ENCODE results near the gene METTL22.

Gene METTL22

GRCh38 chr16:8594149-8594666, 27.3 kb upstream of the METTL22 start:
- DNase-seq (ENCODE audit: low read depth): no peak

GRCh38 chr16:8595783-8596182, 25.7 kb upstream of the METTL22 start:
- no peak for DNase-seq (ENCODE audit: low read depth)

- no peak for DNase-seq (ENCODE audit: low read depth)
Measured at GRCh38 chr16:8596581-8596980, 24.9 kb upstream of the METTL22 start.

- DNase-seq (ENCODE audit: low read depth): no peak
Measured at GRCh38 chr16:8600144-8600775, 21.2 kb upstream of the METTL22 start.

- DNase-seq (ENCODE audit: low read depth): no peak
Measured at GRCh38 chr16:8605554-8605953, 15.9 kb upstream of the METTL22 start.

GRCh38 chr16:8607214-8607613, 14.3 kb upstream of the METTL22 start:
- DNase-seq (ENCODE audit: low read depth): no peak

- no peak for DNase-seq (ENCODE audit: low read depth)
Measured at GRCh38 chr16:8611122-8611521, 10.4 kb upstream of the METTL22 start.

- no peak for DNase-seq (ENCODE audit: low read depth)
Measured at GRCh38 chr16:8611886-8612600, 9.5 kb upstream of the METTL22 start.

- no peak for DNase-seq (ENCODE audit: low read depth)
Measured at GRCh38 chr16:8614435-8615029, 7.0 kb upstream of the METTL22 start.

GRCh38 chr16:8619671-8620370, 1.7 kb upstream of the METTL22 start:
- DNase-seq (ENCODE audit: low read depth): no peak

- DNase-seq (ENCODE audit: low read depth): no peak
Measured at GRCh38 chr16:8620535-8620934, 963 bp upstream of the METTL22 start.

GRCh38 chr16:8621222-8621571, 301 bp upstream of the METTL22 start:
- no peak for DNase-seq (ENCODE audit: low read depth)

GRCh38 chr16:8622315-8622656, 788 bp downstream of the METTL22 start:
- DNase-seq (ENCODE audit: low read depth): no peak

- DNase-seq (ENCODE audit: low read depth): no peak
Measured at GRCh38 chr16:8623634-8624033, 2.1 kb downstream of the METTL22 start.

GRCh38 chr16:8625491-8626087, 4.1 kb downstream of the METTL22 start:
- DNase-seq (ENCODE audit: low read depth): no peak

GRCh38 chr16:8626946-8627345, 5.4 kb downstream of the METTL22 start:
- no peak for DNase-seq (ENCODE audit: low read depth)

- DNase-seq (ENCODE audit: low read depth): no peak
Measured at GRCh38 chr16:8627456-8627855, 6.0 kb downstream of the METTL22 start.

- DNase-seq (ENCODE audit: low read depth): no peak
Measured at GRCh38 chr16:8628981-8629725, 7.7 kb downstream of the METTL22 start.

GRCh38 chr16:8630255-8630953, 8.9 kb downstream of the METTL22 start:
- no peak for DNase-seq (ENCODE audit: low read depth)

GRCh38 chr16:8631373-8631772, 9.9 kb downstream of the METTL22 start:
- DNase-seq (ENCODE audit: low read depth): no peak

GRCh38 chr16:8631818-8632465, 10.4 kb downstream of the METTL22 start:
- no peak for DNase-seq (ENCODE audit: low read depth)
